Measurements from ENCODE around the gene ALG5.

The ALG5 gene

DNA sequence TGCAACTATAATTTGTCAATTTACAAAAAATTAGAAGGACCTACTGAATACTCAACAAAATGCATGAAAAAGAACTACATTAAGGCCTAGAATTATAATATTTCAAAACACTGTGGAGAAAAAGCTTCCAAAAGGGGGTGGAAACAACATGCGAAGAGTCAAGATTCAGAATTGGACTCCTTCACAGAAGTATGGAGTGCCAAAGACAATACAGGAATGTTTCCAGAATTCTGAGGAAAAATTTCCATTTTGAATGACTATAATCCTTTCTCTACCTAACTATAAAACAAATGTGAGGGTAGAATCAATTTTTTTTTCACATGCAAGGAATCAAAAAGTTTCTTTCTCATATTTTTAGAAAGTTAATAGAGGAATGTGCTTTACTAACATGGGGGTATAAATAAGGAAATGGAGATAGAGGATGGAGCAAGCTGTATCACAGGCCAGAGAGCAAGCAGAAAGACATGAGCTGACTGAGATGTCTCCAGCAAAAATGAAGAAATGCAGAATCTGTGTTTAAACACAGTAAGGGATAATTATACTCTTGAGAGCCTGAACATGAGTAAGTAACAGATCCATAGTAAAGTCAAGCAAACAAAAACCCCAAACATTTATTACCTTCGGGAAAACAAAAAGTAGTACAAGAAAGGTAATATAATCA, 39.6 kb downstream of the ALG5 start:
- no peak overlapping the region for H3K4me3 ChIP-seq (ENCODE audit: low read length)
- TF ChIP-seq ZNF274 (IDR thresholded peaks at IDR 0.05; ENCODE audit: low read depth, low read length), result no peak

DNA sequence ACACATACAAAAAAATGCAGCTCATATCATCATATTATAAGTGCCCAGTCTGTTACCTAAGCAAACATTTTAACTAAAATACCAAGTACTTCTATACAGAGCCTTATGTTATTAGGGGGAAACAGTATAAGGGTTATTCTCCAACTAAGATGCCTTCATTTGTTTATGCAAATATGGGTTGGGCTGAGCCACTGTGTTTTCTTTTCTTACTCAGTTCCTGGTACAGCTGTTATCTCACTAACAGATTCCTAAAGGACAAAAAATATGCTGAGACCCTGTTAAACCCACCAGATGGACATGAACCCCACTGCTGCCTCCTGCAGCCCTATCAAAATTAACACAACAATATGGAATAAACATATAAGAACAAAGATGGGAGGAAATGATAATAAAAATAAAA, 44.6 kb downstream of the ALG5 start:
- no peak overlapping the region for H3K4me3 ChIP-seq (ENCODE audit: low read length)
- TF ChIP-seq ZNF274 (IDR thresholded peaks at IDR 0.05; ENCODE audit: low read depth, low read length), result no peak

DNA sequence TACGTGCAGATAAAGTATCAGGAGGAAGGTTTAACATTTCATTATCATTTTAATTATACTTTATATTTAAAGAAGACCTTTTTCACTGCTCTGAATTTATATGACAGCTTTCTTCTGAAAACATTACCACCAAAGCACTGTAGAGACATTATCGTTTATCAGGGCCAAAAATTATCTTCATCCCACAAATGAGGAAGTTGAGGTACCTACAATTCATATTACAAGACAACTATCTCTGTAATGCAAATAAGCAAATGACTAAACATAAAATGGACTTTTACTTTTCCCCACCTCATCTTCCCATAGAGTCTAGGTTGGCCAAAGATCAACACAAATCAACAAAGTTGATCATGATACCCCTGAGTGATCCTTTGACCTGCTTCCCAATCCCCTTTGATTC, 48.2 kb downstream of the ALG5 start:
- no peak overlapping the region for H3K4me3 ChIP-seq (ENCODE audit: low read length)
- TF ChIP-seq ZNF274 (IDR thresholded peaks at IDR 0.05; ENCODE audit: low read depth, low read length), result no peak

DNA sequence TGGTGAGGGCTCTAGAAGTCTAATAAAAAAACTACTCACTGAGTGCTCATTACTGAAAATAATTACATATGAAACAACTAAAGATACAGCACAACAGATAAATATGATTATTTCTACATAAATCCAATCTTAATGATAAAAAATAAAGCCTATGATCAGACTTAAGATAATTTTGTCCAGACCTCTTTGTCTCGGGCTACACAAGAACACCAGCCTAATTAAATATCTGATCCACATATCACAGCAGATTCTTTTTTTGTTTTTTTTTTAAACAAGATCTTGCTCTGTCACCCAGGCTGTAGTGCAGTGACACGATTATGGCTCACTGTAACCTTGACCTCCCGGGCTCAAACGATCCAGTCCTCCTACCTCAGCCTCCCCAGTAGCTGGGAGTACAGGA, 48.8 kb downstream of the ALG5 start:
- no peak for TF ChIP-seq ZNF274 (IDR thresholded peaks at IDR 0.05; ENCODE audit: low read depth, low read length)
- H3K4me3 ChIP-seq (ENCODE audit: low read length), result no peak overlapping the region

DNA sequence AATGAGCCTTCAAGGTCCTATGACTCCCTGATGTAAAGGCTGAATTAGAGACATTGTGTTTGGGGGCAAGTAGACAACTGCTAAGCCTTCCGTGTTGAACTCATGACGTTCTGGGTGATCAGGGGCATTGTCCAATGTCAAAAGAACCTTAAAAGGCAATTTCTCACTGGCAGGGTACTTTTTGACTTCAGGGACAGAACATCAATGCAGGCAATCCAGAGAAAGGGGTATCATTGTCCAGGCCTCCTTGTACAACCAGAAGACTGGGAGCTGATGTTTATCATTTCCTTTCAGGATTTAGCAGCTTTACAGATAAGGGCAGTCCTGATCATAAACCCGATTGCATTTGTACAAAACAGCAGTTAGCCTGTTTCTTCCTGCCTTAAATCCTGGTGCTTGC, 54.1 kb downstream of the ALG5 start:
- H3K4me3 ChIP-seq (ENCODE audit: low read length), result no peak overlapping the region
- TF ChIP-seq ZNF274 (IDR thresholded peaks at IDR 0.05; ENCODE audit: low read depth, low read length), result no peak

DNA sequence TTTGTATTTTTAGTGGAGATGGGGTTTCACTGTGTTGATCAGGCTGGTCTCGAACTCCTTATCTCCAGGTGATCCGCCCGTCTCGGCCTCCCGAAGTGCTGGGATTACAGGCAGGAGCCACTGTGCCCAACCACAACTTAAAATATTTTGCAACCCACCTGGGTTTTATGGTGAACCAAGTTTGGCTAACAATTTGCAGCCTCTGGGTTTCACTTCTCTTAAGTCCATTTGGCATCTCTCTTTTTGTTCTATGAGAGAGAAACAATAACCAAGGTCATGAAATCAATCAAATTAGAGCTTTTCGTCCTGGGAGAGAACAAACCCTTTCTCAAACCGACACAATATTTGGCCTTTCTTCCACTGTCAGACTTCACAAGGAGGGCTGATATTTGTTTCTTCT, 73.5 kb downstream of the ALG5 start:
- no peak for TF ChIP-seq ZNF274 (IDR thresholded peaks at IDR 0.05; ENCODE audit: low read depth, low read length)
- no peak overlapping the region for H3K4me3 ChIP-seq (ENCODE audit: low read length)

DNA sequence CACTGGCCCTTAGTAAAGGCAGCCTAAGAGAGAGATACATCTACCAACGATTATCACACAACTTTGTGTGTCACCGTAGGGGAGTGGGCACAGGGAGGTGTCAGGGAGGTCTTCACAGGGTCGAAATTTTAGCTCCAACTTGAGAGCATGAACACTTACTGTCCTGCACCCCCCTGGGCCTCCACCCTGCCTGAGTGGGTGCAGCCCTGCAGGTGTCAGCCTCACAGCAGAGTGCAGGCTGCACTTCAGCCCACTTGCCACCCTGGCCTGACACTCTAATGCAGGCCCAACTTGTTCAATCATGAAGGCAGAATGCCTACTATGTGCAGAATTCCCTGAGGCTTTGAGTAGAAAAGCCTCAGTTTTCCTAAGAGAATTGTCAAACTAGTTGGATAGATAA, 75.1 kb downstream of the ALG5 start:
- no peak overlapping the region for H3K4me3 ChIP-seq (ENCODE audit: low read length)
- no peak for TF ChIP-seq ZNF274 (IDR thresholded peaks at IDR 0.05; ENCODE audit: low read depth, low read length)

DNA sequence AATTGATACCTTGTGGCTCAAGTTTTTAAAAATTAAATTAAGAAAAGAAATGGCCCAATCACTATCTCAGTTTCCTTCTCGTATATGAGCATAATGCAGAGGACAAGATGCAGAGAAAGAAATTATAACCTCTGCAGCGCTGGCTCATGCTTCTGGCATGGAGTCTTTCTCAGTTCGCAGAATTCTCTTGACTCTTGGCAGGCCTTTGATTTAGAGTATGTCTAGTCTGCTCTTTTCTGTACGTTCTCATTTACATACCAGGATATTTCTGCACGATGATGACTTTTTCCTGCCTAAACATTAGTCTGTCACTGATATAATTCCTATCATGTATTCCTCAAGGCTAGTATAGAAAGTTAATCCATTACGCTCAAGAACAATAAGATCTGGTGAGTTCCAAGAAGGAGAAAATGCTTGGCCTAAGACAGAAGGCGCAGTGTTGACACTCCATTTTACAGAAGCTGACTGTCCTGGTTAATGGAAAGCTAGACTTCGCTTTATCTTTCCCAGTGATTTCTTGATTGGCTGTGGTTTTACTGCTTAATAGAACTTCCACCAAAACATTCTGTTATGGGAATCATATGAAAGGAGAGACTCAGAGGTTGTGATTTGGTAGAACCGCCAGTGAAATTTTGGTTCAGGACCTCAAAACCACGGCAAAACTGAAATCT, 77.4 kb downstream of the ALG5 start:
- TF ChIP-seq ZNF274 (IDR thresholded peaks at IDR 0.05; ENCODE audit: low read depth, low read length), result no peak
- no peak overlapping the region for H3K4me3 ChIP-seq (ENCODE audit: low read length)

DNA sequence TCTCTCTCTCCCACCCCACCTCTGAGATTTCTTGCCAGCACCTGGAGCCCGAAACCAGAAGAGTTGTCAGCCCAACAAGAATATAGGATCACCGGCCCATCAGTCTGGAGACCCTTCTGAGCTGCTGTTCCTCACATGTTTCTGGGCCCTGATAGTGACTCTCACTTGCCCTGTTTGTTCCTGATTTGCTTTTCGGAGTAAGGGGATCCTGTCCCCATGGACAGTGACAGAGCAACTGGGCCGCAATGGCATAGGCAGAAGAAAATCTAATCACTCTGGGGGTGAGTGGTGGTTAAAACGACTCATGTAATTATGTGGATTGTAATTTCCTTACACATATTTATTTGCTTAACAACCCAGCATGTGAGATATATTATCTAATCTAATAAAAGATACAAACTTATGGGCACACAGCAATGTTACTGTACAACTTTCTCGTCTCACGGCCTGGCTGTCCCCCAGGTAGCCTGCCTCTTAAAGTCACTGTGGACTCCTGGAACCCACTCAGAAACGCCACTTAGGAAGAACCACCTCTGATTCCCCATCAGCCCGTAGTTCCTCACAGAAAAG, 78.4 kb downstream of the ALG5 start:
- no peak overlapping the region for H3K4me3 ChIP-seq (ENCODE audit: low read length)
- no peak for TF ChIP-seq ZNF274 (IDR thresholded peaks at IDR 0.05; ENCODE audit: low read depth, low read length)

DNA sequence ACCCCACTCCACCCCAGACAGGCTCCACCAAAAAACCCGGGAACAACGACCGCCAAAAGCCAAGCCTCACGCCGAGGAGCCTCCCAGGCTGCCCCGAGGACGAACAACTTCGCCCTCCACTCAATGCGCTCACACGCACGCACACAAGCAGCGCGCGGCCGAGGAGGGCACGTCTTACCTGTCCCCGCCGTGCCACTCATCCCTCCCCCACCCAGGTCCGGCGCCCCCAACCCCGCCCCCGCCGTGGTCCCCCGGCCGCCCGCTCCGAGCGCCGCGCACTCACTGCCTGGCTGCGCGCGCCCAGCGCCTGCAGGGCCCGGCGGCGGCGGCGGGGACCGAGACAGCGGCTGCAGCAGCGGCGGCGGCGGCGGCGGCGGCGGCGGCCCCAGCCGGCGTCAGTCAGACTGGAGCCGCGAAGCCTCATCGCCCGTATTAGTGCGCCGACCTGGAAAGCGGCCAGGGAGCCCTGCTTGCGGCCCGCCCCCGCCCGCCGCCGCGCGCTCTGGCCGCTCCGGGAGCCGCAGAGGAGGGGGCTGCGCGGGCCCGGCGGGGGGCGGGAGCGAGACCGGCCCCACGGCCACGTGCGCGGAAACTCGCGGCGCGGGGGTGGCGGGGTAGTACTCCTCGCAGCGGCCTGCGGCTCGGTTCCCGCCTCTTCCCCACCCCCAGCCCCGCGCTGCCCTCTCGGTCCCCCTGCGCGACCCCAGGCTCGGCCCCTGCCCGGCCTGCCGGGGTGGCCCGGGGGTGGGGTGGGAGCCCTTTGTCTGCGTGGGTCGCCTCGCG, 79.1 kb downstream of the ALG5 start, which contains the start of gene SMAD9:
Gene SMAD9, minus strand, starts transcription at position 406 of the 783 bp plus-strand sequence. CDS start 40,549 bp downstream, outside the sequence.
- no peak for TF ChIP-seq ZNF274 (IDR thresholded peaks at IDR 0.05; ENCODE audit: low read depth, low read length)
- H3K4me3 ChIP-seq (ENCODE audit: low read length), result peak within 1 kb of the TSS; percentile 7; the same call in 1 of the 2 replicates

DNA sequence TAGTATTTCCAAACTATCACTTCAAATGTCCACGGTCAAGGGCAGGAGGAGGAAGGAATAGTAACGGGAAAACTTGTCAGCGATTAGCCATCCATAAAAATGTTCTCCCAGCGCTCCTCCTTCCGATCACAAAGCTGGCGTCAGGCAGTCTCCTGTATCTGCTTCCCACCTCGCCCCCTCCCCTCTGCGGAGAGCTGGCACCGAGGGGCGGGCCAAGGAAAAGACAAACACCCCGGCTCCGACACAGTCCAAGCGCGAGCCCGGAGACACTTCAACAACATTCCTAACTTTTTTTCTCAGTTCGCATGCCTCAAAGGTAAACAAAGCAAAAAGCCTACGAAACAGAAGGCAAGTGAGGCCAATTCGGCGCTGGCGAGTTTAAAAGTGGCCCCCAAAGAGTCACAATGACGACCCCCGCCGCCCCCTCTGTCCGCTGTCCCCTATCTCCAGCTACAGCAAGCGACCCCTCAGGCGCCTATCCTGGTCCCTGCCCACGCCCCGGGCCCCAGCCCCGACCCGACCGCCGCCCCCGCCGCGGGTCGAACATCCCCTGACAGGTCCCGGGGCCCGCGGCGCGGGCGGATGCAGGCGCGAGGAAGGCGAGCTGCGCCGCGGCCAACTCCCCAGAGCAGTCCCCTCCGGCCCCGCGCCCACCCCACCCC, 79.8 kb downstream of the ALG5 start:
- peak overlapping the region; percentile 7; the same call in 1 of the 2 replicates for H3K4me3 ChIP-seq (ENCODE audit: low read length)
- no peak for TF ChIP-seq ZNF274 (IDR thresholded peaks at IDR 0.05; ENCODE audit: low read depth, low read length)

DNA sequence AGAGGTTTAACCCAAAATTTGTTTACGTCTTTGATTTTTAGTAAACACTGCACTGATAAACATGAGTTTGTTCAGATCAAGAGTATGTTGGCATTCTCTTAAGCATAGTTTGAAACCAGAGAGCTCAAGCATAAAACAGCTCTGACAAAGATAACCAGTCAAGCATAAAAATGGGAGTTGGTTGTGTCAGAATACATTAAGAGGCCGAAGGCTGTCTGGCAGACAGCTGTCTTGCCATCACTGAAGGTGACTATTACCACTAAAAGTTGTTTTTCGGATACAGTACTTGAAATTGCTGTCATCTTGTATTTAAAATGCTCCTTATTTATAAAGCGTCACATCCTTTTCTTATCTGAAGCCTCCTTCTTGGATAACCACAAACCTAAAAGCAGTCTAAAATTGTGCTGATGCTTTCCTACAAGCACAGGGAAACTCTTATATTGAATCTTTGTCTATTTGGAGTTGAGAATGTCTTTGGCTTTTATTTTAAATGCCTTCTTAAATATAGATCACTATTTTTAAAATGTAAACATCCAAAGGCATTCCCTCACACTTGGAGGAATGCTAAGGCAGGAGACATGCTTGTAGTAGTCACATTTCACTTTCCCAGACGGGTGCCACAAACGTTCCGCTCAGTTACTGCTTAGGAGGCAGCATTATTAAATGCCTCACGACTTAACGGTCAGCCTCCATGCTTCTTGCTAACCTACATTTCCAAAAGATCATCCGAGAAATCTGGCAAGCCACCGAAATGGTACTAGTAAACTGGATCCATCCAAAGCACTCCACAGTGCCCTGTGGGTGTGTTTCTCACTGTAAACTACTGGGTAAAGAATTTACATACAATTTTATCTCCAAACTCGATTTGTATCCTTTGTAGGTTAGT, 80.7 kb downstream of the ALG5 start:
- no peak for TF ChIP-seq ZNF274 (IDR thresholded peaks at IDR 0.05; ENCODE audit: low read depth, low read length)
- H3K4me3 ChIP-seq (ENCODE audit: low read length), result no peak overlapping the region

DNA sequence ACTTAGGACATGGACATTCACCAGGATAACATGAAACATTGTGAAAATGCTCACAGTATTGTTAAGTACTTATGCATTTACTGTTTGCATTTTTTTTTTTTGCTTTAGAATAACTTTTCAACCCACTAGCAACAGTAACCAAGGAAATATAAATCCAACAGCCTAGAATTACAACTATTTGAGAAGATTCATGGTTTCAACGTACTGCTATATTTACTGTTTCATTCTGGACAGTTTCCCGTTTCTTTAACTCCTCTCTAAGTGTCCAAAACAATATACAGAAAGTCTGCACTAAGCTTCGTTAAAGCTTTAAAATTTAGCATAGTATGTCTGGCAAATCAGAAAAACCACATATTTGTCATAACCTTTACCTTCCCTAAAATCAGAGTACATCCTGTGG, 81.8 kb downstream of the ALG5 start:
- TF ChIP-seq ZNF274 (IDR thresholded peaks at IDR 0.05; ENCODE audit: low read depth, low read length), result no peak
- H3K4me3 ChIP-seq (ENCODE audit: low read length), result no peak overlapping the region
